Stimulated activated CD8-positive, alpha-beta memory T cell treated with anti-CD3 and anti-CD28 coated beads, Interleukin-15, amount 100 ng/mL, for 4 hours (primary cell): ENCODE data around the gene JAGN1.
A peak's percentile ranks its signal among the peaks of the same experiment; 100 is the strongest.
"Not testable (repeated sequence)": the region's sequence is repeated elsewhere in the genome, so short reads cannot be mapped to it uniquely, and the experiment has no call there.

Experiments used
- DNase-seq, 2 donors: peaks; one replicate each; pipeline ENCODE4 v3.0.0-alpha.2; 2020; ENCODE audit warnings: low read depth in 2 of 2

JAGN1 gene

GRCh38 chr3:9890249-9891071 is at the start of gene JAGN1:
TSS of gene JAGN1 (plus strand) at chr3:9890610. CDS start at chr3:9890723, 113 bp downstream.
- peak; percentile 84 to 88 for DNase-seq

DNA sequence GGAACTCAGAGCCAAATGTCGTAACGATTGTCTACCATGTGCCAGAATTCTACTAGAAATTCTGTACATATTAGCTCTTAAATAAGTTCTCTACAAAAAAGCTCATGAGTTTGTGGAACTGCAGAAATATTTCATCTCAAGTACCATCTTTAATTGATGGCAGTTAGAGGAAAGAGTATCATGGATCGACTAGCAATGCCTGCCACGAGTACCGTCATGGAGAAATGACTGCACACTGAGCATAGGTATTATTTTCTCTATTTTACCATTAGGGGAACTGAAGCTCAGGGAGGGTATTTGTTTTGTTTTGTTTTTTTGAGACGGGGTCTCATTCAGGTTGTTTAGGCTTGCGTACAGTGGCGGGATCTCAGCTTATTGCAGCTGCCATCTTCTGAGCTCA is 49.4 kb upstream of the JAGN1 start:
- DNase-seq: no peak

GRCh38 chr3:9843715-9844438 is 46.5 kb upstream of the JAGN1 start, which contains the start of gene RPUSD3:
TSS of gene RPUSD3 (minus strand) at chr3:9844008. CDS start at chr3:9843990, 18 bp downstream.
- DNase-seq: peak; percentile 87 to 90

GRCh38 chr3:9846231-9846630 is 44.2 kb upstream of the JAGN1 start:
- DNase-seq: no peak

DNA sequence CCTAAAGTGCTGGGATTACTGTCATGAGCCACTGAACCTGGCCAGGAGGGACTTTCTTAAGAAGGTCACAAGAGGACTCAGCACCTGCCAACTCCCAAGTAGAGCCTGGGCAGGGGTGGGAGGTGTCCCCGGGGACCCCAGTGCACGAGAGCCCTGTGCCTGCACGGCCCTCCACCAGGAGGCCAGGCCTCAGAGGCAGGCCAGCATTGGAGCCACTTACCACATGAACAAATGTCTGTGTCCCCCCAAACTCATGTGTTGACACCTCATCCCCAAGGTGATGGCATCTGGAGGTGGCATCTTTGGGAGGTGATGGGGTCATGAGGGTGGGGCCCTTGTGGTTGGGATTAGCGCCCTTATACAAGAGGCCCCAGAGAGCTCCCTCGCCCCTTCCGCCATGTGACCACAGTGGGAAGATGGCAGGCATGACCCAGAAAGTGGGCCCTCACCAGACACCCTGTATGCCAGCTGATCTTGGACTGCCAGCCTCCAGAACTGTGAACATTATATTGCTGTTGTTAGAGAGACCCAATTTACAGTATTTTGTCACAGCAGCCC is 43.4 kb upstream of the JAGN1 start:
- no peak for DNase-seq

DNA sequence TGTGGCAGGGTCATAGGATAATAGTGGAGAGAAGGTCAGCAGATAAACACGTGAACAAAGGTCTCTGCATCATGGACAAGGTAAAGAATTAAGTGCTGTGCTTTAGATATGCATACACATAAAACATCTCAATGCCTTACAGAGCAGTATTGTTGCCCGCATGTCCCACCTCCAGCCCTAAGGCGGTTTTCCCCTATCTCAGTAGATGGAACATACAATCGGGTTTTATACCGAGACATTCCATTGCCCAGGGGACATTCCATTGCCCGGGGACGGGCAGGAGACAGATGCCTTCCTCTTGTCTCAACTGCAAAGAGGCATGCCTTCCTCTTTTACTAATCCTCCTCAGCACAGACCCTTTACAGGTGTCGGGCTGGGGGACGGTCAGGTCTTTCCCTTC is 42.5 kb upstream of the JAGN1 start:
- DNase-seq: not testable (repeated sequence)

GRCh38 chr3:9848860-9849259 is 41.5 kb upstream of the JAGN1 start:
- DNase-seq: not testable (repeated sequence)

- not testable (repeated sequence) for DNase-seq
Measured at GRCh38 chr3:9851383-9851782, 39.0 kb upstream of the JAGN1 start.

GRCh38 chr3:9851926-9852325 is 38.5 kb upstream of the JAGN1 start:
- not testable (repeated sequence) for DNase-seq

- DNase-seq: no peak
Measured at GRCh38 chr3:9852528-9852927, 37.9 kb upstream of the JAGN1 start.

DNA sequence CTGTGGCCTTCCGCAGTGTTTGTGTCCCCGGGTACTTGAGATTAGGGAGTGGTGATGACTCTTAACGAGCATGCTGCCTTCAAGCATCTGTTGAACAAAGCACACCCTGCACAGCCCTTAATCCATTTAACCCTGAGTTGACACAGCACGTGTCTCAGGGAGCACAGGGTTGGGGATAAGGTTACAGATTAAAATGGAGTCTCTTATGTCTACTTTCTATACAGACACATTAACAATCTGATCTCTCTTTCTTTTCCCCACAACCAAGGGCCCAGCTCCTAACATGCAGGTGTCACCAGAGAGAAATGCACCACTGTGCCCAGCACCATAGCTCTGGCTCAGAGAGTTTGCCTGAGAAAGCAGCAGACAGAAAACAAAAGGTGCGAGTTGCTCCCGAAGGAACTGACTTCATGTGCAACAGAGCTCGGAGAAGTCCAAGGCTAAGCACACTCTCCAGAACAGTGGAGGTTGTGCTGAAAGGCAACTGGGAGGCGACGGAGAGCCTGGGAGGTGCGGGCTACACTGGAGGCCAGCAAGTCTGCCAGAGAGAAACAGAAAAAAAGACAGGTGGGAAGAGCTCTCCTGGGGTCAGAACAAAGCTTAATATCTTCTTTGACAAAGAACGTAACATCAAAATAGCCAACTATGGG is 36.0 kb upstream of the JAGN1 start:
- DNase-seq: not testable (repeated sequence)

- DNase-seq: no peak
Measured at GRCh38 chr3:9855594-9855993, 34.8 kb upstream of the JAGN1 start.

- DNase-seq: no peak
Measured at GRCh38 chr3:9859530-9860025, 30.8 kb upstream of the JAGN1 start.

DNA sequence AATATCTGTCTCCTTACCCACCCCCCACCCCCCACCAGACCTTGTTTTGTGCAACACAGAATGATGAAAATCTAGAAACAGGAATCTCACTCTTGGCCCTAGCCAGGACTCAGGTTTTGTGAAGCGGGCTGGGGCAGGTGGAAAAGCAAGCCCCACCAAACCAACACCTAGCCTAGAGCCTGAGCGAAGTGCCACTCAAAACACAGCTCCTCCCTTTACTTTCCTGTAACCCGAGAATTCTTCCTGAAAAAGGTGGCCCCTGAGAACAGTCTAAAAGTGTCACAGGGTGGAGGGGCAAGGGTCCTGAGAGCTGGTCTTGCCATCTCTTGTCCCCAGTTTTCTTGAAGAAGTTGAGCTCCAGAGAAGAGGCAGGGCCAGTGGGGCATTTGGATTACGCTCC is 29.2 kb upstream of the JAGN1 start:
- DNase-seq: no peak

GRCh38 chr3:9861626-9862130 is 28.7 kb upstream of the JAGN1 start:
- no peak for DNase-seq

DNA sequence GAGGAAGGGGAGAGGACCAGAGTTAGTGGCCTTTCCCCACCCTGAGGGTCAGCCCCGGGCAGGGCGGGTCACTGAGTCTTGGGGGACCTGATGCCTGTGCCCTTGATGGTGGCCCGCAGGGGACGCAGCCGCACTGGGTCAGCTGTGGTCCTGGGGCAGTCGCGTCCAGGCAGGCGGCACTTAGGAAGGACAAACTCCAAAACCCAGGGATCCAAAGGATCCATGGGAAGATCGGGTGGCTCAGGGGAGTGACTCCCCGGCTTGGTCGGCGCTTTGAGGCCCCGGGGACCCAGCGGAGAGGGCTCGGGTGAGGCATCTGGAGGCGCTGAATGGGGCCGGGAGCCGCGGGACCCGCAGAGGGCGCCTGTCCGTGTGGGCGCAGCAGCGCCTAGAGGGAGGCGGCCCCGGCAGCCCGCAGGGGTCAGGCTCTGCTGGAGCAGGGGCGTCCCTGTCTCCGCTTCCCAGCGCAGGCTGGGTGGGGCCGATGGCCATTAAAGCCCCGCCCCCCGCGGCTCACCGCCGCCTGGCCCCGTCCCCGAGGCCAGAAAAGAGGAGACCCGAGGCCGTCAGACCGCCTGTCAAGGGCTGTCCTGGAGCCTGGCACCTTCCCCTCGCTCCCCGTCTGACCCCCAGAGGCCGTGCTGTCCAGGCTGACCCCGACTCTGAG is 27.9 kb upstream of the JAGN1 start:
- no peak for DNase-seq

GRCh38 chr3:9863058-9863772 is 27.2 kb upstream of the JAGN1 start:
- no peak for DNase-seq

GRCh38 chr3:9864200-9864927 is 26.0 kb upstream of the JAGN1 start:
- DNase-seq: no peak

DNA sequence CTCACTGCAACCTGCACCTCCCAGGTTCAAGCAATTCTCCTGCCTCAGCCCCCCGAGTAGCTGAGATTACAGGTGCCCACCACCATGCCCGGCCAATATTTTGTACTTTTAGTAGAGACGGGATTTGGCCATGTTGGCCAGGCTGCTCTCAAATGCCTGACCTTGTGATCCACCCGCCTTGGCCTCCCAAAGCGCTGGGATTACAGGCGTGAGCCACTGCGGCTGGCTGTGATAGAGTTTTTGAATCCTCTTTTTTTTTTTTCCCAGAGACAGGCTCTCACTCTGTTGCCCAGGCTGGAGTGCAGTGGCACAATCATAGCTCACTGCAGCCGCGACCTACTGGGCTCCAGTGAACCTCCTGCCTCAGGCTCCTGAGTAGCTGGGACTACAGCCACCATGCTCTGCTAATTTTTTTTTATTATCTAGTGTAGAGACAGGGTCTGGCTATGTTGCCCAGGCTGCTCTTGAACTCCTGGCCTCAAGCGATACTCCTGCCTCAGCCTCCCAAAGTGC is 25.2 kb upstream of the JAGN1 start:
- not testable (repeated sequence) for DNase-seq

DNA sequence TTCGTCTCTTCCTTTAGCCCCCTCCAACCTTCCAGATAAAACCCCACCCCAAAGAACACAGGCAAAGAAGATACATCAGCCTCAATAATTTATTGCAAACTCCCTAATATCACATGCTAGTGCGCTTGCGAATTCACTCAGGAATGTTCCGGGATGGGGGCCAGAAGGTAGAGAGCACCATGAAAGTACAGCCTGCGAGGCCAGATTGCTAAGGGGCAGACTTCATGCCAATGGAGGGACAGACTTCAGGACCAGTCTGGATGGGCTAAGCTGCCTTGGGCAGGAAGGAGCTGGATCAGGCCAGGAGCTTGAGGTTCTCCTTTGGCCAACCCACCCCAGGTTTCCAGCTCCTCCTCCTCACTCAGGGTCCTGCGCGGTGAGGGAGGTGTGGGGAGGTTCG is 23.8 kb upstream of the JAGN1 start:
- no peak for DNase-seq
